HG02884 (cell line): ENCODE data around the gene TMEM9.

Source experiments
- ATAC-seq: cut with Tn5 transposase; IDR thresholded peaks from one replicate; pipeline ENCODE4 v1.9.1; 2021; ENCODE audit warnings: mild to moderate bottlenecking, moderate library complexity; ENCODE audit not compliant: unreplicated experiment

TMEM9 gene

DNA sequence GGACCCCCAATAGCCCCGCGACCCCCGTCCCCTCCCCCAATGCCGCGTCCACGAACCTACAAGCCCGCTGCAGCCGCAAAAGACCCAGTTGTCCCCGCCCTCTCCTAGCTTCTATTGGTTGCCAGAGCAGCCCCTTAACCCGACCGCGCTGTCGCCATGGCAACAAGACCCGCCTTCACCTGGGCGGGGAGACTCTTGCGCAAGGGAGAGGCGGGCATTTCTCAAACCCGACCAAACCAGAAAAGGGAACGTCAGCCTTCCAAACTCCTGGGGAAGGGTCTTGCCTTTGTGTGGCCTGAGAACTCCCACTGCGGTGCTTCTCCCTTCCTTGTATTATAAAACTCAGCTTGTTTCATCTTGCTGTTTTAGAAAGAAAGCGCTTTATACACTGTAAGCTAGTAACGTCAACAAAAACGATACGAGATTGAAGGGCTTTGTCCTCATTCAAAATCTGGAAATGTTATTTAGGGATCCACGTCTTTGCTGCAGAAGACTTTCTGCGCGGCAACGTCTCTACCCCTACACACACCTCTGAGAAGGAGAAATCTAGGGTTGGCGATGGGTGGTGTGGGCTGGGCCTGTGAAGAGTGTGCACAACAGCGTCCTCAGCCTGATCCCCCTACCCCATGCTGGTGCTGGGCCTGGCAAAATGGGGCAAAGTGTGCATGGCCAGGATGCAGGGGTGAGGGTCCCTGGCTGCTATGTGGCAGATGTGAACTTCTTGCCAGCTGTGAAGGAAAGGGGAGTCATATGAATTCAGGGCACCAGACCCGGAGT, at the start of gene TMEM9:
TSS of gene TMEM9 (minus strand) at position 86 of the 777 bp plus-strand sequence. CDS start 551 bp downstream, outside the sequence.
- peak; percentile 95 for ATAC-seq

DNA sequence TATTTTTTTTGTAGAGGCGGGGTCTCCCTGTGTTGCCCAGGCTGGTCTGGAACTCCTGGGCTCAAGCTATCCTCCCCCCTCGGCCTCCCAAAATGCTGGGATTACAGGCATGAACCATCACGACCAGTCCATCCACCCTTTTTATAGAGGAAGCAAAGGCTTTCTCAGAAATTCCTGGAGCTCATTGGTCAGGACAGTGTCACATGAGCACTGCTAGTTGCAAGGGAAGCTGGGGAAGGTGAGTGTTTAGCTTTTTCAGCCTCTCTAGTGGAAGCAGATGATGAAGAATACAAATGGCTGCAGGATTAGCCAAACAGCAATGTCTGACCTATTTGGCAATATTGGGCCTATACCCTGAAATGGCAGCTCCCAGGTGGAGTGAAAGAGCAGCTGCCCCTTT, 44.3 kb upstream of the TMEM9 start:
- ATAC-seq = no peak

DNA sequence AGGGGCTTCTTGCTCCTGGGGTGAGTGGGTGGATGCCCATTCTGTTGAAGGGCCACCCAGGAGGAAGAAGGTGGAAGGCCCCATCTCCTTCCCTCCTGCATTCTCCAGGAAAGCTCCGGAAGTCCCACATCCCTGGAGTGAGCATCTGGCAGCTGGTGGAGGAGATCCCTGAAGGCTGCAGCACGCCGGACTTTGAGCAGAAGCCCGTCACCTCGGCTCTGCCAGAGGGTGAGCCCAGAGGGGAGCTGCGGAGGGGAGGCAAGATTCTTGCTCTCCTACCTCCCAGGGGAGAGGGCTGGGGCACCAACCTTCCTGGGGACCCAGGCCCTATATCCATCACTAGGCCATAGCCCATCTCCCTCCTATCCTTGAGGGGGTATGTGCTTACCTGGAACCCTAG, 39.8 kb upstream of the TMEM9 start:
- ATAC-seq = no peak

DNA sequence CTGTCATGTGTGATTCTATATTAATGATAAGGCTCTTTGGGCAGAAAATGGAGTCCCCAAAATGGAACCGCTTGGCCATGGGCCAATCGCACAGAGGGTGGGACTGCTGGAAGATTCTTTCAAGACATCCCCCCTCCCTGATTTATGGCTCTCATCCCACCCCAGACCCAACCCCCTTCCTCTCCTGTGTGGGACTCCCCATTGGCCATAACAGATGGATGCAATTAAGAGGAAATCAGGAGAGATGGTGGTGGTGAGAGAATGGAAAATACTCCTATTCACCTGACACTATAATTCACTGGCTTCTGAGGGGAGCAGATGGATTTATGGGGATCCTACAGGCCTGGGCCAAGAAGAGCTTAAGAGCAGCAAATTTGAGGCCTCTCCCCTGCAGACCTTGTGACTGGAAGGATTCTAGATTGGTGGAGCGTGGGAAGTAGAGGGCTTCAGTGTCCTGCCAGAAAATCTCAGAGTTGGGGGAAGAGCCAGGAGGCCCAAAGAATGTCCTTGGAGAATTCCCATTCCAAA, 38.1 kb upstream of the TMEM9 start:
- ATAC-seq = no peak

DNA sequence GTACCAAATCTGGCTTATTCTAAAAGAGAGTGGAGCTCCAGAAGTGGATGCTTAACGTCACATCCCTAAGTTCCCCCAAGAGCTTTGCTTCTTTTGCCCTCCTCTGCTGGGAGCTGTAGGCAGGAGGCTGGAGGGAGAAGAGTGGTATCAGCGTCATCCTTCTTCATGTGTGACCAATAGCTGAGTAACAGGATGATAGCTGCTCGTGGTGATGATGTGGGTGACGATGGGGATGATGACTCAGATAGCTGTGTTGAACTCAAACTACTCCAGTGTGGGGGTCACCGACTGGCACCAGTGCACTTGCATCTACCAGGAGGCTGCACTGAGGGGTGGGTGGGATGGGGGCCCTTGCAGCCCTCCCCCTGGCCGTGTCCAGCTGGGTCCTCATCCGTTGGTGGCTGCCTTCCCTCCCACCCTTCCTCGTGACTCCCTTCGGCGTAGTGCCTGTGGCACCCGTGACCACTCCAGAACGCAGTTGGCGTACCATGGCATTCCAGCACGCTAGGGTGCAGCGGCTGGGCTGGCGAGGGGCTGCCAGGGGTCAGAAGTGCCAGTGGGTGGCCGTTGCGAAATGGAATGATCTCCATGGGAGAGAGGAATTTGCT, 37.5 kb upstream of the TMEM9 start:
- ATAC-seq = no peak

DNA sequence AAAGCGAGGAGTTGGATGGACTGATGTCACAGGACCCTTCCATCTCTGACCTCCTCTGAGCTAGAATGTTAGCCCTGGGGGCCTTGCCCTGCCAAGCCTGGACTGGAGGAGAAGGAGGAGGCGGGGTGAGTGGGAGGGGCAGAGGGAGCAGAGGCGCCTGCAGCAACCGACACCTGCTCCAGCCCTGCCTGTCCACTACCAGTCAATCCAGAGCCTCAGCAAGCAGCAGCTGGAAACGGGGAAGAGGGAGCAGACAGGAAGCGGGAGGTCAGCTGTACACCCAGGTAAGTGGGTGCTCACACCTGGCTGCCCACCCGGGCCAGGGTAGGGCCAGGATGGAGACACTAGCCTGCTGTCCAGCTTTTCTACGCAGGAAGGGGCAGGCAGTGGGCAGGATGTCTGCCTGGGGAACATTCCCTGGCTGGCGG, 36.4 kb upstream of the TMEM9 start, which contains the start of gene IGFN1:
TSS of gene IGFN1 (plus strand) at position 201 of the 428 bp plus-strand sequence. CDS start 2,470 bp downstream, outside the sequence.
- ATAC-seq = no peak

DNA sequence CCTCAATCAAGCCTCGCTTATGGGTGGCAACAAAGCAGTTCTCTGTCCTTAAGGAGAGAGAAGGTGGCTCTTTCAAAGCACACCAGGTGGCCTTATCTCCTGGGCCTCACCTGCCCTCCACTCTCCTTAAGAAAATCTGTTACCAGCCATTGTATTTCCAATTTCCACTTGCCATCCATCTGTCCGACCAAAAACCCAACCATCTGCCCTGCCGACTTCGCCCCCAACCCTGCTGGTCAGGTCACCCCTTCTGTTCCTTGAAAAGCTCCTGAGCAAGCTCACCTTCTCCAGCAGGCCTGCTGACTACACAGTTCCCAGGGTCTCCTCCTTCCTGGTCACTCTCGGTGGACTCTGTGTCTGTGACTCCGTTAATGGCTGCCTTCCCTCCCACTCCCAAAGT, 35.7 kb upstream of the TMEM9 start:
- no peak for ATAC-seq

DNA sequence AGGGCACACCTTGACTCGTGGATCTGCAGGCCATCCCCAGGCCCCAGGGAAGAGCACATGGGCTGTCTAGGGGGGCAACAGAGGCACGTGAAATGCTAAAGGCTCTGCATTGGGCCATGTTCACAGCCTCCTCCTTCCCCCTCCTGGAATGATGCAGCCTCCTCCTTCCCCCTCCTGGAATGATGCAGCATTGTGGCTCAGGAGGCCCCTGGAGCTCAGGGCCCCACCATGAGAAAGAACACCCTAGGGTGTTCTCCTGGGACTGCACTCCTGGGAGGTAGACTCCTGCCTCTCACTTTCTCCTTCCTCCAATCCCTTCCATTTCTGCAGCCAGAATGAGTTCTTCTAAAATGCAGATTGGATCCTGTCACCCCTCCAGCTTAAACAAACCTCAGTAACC, 34.8 kb upstream of the TMEM9 start:
- ATAC-seq = no peak

DNA sequence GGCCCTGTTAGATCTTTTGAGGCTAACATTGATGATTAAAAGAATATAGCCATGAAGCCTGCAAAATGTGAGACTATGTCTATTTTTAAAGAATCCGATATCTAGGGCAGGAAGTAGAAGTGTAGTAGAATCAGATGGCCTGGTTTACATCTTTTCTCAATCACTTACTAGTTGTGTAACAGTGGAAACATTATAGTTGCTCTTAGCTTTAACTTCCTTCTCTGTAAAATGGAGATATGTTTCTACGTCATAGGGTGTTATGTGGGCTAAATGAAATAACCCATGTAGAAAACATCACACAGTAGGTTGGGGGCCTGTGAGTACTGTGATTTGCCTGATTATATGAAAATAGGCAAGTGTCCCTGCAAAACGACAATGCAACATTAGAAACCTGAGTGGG, 31.9 kb upstream of the TMEM9 start:
- no peak for ATAC-seq

DNA sequence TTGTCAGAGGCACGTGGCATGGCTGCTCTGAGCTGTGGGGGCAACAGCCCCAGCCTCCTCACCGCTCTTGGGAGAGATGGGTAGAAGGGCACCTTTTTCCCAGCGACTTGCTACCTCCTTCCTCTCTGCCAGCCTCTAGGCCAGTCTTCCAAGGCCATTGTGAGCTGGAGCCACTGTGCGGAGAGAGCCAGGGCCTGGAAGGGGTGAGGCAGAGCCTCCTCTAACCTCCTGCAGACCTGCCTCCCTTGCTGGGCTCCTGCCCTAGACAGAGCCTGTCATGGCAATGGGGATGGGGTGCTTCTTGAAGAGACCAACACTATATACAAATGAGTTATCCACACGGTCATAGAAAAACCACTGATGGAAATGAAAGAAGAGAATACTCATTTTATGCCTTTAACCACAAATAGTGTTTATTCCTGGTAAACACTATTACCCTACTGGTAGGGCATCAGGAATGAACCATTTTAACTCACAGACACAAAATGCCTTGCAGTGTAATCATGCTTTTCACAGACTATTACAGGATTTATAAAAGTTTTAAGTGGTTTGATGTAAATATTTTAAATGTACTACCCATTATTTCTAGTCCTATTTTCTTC, 31.4 kb upstream of the TMEM9 start:
- no peak for ATAC-seq

DNA sequence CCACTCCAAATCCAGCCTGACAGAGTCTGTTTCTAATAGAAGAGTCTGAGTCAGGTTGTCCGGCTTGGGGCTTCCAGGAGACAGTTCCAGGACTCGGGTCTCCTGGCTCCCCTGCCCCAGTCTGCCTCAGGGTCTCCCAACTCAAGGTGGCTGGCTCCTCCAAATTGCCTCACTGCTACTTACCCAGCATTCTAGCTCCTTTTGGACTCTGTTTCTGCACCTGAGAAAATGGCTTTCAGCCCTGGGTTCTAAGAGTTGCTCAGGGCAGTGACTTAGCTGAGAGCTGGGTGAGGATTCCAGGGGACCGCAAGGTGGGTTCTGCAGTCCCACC, 30.8 kb upstream of the TMEM9 start:
- no peak for ATAC-seq

DNA sequence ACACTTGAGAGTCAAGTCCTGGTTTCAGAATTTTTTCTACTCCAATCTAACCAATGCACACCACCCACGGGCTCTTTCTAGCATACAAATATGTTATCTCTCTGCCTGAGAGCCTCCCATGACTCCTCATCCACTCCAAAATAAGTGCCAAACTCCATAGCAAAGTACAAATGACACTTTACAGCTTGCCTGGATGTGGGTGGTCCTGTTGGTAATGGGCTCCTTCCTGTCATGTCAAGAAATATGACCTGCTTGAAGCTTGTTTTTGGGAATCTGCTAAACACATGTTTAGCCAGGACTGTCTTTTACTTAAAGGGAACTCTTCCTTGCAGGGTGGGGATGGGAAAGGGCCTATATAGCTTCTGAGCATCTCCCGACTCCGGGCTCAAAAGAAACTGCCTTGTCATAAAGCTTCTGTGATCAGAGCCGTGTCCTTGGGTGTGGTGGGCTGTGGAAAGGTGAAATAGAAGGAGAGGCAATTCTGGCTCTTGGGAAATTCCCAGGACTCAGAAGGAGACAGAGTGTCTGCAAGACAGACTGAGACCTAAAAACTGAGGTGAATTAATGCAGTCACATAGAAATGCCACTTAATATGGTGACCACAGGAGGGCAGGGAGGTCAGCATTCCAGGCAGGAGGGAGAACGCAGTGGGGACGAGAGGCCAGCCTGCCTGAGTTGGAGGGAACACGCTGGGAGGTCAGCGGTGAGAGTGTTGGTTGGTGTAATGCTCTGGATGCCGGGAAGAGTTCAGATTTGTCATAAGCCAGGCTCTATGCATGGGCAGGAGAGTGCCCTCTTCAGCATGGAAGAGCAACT, 30.2 kb upstream of the TMEM9 start:
- no peak for ATAC-seq

DNA sequence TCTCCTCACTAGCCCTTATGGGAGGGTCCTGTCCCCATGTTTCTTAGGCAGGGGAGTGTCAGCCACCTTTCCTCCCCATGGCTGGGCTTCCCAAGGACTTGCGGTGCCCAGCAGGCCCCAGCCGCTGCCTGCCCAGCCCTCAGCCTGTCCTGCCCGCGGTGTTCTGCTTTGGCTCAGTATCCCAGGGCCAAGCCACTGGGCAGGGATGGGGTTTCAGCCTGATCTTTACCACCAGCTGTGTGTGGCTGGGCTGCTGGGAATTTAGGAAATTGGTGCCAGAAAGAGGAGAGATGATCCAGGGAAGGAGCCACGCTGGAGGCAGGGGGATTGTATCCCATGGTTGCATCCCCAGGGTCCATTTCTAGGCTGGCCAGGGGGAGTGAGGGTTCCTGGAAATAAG, 29.5 kb upstream of the TMEM9 start:
- no peak for ATAC-seq

DNA sequence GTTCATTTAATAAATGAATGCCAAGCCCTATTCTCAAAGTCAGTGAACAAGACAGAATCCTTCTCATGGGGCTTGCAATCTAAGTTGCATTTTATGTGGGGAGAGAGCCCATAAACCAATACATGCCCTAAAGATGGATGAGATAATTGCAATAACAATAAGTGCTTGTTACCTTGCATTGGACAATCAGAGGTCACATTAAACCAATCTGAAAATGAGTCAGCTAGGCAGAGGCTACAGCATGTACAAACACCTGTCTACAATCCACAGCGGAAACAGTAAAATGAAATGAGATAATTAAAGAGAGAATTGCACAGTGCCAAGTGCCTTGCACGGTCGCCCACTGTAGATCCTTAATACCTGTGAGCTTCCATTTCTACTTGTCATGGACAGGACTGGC, 28.9 kb upstream of the TMEM9 start:
- no peak for ATAC-seq

DNA sequence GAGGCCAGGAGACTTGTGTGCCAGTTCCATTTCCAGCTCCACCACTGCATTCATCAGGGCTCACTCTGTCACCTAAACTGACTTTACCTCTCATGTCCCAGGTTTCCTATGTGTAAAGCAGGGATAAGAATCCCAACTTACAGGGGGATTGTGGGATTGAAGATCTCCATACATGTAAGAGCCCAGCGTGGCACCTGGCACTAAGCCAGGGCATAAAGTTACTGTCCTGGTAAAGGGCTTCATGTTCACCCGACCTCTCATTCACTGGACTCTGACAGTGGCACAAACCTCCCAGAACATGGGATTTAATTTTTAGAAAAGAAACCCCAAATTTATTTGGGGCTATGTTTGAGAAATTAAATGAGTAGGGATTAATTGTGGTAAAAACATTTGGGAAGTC, 27.5 kb upstream of the TMEM9 start:
- ATAC-seq = no peak

DNA sequence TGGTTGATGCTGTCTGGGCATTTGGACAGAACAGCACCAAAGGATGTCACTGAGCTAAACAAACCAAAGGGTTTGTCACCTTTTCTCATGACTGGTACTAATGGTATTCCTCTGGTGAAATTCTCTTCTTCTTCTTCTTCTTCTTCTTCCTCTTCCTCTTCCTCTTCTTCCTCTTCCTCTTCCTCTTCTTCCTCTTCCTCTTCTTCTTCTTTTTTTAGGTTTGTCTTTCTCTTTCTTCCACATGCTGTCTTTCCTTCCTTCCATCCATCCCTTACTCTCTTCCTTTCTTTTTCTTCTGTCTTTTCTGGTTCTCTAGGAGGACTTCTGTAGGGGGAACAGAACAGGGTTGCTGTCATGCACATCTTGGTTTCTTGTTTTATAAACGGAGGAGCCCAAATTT, 27.0 kb upstream of the TMEM9 start:
- no peak for ATAC-seq

DNA sequence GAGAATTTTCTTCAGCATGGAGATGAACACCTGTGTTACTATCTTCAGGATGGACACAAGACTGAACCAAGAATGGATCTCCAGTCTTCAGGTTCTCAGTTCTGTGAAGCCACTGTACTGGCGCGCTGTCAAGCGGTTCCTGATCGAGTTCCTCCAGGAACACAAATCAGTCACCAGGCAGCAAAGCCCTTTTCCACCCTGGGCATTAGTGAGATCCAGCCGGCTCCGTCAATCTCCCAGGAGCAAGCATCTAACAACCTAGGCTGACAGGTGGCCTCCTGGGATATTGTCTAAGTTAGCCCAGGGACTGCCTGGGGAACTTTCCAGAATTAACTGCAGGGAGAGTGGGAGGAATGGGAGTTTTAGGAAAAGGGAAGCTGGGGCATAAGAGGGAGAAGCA, 26.6 kb upstream of the TMEM9 start:
- no peak for ATAC-seq

DNA sequence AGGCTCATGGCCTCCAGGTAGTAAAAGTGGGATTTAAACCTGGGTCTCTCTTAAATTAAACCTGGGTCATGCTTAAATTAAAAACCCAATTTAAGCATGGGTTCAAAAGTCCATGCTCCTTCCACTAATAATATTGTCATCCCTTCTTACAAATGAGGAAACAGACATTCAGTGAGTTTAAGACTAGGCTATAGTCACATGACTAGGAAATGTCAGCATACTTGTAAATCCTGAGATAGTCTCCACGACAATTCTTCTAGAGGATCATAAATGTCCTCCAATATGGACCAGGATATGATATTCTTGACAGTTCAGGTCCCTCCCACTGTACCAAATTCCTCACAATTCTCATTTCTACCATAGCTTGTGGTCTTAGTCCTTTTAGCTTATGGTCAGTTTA, 25.9 kb upstream of the TMEM9 start:
- no peak for ATAC-seq

DNA sequence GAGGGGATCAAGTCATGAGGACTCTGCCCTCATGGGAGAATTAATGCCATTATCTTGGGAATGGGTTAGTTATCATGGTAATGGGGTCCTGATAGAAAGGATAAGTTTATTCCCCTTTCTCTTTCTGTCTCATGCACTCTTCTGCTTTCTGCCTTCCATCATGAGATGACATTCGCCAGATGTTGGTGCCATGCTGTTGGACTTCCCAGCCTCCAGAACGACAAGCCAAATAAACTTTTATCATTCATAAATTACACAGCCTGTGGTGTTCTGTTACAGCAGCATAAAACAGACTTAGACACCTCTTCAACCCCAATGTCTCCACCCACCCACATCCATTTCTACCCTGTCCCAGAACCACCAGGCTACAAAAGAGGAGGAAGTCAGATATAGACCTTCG, 24.4 kb upstream of the TMEM9 start:
- ATAC-seq = no peak

DNA sequence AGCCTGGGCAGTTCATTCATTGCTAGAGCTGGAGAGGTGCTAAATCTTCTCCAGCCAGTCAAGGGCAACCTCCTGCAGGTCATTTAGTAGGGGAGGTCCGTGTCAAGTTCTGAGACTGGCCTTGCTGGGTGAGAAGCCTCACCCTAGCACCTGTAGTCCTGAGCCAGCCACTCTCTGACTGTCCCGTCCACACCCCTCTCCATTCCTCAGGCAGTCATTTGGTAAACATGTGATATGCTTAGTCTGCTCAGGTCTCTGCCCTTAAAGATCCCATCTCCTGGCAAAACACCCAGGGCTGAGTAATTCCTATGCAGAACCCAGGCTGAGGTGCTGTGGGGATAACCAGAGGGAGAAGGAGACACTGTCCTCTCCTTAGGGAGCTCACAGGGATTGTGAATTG, 22.7 kb upstream of the TMEM9 start:
- no peak for ATAC-seq

DNA sequence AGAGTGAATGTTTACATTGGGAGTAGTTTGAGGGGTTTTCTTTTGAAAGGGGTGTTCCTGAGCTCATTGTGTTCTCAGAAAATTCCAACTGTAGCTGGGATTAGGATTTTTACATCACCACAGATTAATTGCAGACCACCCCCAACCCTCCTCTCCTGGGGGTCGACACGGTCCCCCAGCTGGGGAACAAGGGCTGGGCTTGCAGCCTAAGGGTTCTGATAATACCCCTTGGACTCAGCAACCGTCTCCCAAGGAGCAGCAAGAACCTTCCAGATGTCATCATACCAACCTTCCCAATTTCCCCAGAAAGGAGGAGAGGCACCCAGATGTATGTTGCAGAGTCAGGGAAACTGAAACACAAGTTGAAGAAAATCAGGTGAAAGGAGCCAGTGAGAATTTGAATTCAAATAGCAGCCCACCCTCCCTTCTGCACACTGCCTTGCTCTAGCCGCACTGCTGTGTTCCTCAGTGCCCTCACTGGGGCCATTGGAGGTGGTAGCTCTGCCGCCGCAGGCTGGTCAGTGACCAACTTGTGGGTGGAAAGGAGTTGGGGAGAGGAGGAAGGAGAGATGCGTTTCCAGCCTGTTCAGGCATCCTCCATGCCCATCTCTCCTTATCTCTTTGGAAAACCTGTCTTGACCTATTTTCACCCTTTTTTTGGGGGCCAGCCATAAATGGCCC, 21.7 kb upstream of the TMEM9 start:
- ATAC-seq = no peak
